Left cardiac atrium (tissue), 4 donors: Measurements from ENCODE around the gene ORC1. TPM values are rescaled to one million over a fixed set of nuclear protein-coding genes. Genes with fewer than 3 reads are reported as not detected.
A peak's percentile ranks its signal among the peaks of the same experiment; 100 is the strongest.

Experiments
- ATAC-seq, 2 donors: fragments of 200-7000 bp; cut with Tn5 transposase; one replicate each; pipeline ENCODE4 v1.9.1; 2020; ENCODE audit warnings: mild to moderate bottlenecking in 2 of 2, moderate library complexity in 2 of 2
- DNase-seq: peaks from one replicate; pipeline ENCODE4 v3.0.0-alpha.2; 2020
- intact Hi-C, 2 donors: fragments of 100-400 bp; cut with DNase I; formaldehyde crosslinking; loops; one replicate each; pipeline versions ENCODE4 v1.14.1 to v1.15.1; 2022 to 2023
- total RNA-seq, 2 donors: library from RNA; stranded (reverse); fragmentation: NEBNext Ultra II Directional; extraction: Animal tissue kit (Norgen Biotek cat#: 25700); gene quantifications; one replicate each; pipeline ENCODE4 v1.2.1, GENCODE V29; 2021
- donor health status: DM: no; HTN: yes; CAD: no.
- donor health status: DM: no; HTN: yes; CAD: no; lungs with severe emphysema.
- donor health status: DM: yes; HTN: yes; CAD: no.
- donor health status: Dilated cardiomyopathy.

The ORC1 gene
- total RNA-seq, 2 donors from 2014 or later: 0.52 to 0.94 TPM

DNA sequence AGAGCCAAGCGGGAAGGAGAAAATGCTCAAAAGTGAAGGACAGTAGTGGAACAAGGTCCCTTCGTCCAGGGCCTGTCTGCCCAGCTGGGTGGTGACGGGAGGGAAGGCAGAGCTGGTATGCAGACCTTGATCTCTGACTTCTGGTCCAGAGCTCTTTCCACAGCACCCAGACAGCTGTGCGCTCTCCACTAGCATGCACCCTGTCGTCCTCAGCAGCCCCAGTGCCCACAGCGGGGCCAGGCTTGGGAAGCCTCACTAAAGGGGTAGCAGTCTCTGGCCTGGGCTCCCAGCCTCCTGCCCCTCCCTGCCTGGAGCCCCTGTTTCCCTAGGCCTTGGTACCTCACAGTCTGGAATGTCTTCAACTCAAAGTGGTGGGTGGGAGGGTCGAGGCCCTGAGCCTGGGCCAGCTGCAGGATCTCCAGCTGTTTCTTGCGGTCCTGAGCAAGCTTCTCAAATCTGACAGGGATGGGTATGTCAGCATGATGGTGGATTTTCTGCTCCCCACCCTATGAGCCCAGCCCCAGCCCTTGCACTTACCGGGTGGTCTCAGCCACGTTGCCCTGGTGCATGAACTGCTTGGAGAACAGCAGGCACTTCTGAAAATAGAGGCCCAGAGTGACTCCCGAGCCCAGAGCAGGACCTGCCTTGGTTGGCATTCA is 48.2 kb downstream of the ORC1 start:
- intact Hi-C loops: no loop called here
- ATAC-seq (no peak), DNase-seq (no peak)

DNA sequence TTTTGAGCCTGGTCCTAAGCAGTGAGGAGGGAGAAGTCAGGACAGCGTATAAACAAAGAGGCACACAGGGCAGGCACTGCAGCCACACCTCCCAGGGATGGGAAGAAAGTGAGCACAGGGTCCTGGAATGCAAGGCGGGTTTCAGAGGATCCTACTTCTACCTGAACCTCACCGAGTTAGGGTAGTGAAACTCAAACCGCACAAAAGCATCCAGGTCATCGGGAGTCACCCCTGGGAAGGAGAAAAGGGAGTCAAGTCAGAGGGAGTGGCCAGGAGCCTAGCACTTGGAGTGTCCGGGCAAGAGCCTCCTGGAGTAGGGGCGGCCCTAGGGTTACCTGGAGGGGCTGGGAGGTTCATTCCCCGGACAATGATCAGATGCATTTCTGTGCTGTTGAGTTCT is 48.8 kb downstream of the ORC1 start:
- intact Hi-C loops: no loop called here
- DNase-seq (no peak), ATAC-seq (no peak)

DNA sequence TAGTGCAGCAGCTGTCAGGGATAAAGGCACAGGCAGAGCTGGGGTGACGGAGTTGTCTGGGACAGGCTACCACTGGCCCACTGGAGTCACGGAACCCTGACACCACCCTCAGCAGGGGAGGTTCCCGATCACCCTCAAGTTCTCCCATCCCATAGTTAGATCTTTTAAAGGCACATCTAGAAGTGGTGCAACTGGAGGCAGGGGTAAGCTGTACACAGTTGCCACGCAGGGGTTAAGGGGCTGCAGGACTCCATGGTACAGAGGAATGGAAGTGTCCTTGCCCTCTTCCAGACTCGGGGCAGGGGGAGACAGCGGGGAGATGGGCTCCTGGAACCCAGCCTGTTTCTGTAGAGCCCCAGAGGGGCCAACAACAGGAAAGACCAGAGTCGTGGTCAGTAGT is 51.5 kb downstream of the ORC1 start:
- DNase-seq (no peak), ATAC-seq (no peak)
- intact Hi-C loops: no loop called here

DNA sequence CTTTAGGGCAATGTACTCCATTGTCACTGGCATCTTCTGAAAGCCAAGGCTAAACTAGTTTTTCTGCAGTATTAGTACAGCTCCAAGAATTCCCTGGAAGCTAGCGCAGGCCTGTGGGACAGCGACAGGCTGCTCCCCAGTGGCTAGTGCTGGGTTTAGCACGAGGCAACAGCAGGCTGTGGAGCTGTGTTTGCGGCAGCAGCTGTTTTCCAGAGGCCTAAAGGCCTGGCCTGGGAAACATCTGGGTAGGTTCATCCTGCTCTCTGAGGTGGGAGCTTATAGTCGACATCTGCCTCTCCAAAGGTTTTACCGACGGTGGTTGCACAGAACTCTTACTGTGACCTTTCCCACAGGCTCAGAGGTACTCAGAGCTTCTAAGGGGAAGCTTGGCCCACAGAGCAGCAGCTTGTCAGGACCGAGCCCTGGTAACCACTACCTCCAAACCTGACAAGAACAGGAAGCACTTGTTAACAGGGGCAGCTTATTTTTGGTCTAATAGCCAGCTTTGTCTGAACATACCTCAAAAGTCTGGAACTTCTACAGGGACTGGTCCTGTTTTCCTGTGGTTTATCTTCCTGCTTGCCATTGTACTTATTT is 55.4 kb downstream of the ORC1 start:
- ATAC-seq: peak; percentile 19 to 69
- no peak for DNase-seq
- intact Hi-C loops: no loop called here

DNA sequence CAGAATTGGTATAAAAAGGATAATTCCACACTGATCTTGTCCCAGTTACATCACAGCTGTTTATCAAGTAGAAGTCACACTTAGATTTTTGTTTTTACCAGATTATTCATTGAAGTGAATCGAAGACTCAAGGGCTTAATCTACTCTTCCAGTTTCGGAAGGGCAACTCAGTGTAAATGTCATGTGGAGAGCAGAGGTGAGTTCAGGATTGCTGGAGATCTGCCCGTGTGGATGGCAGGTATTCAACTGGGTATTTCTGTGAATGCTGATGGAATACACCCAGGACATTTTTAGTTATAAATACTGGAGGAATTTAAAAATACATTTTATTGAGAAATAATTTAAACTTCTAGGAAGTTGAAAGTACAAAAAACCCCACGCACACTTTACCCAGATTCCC is 57.6 kb downstream of the ORC1 start:
- DNase-seq: no peak
- no peak for ATAC-seq
- intact Hi-C loops: no loop called here

DNA sequence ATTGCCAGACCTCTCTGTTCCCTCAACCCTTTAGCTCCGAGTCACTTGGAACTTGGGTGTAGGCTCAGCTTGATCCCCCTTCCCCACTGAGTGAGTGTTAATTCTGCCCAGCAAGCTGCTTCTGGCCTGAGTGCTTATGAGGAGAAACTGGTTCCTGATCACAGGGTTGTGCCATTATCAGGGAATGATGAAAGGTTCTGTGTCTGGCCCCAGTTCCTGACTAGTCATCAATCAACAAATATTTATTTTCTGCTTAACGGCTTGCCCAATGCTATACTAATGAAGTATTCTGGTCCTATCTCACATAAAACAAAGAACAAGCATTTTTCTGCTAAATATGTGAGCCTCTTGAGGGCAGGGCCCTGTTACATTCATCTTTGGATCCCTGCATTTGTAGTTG is 59.0 kb downstream of the ORC1 start:
- DNase-seq: no peak
- intact Hi-C loops: no loop called here
- no peak for ATAC-seq

DNA sequence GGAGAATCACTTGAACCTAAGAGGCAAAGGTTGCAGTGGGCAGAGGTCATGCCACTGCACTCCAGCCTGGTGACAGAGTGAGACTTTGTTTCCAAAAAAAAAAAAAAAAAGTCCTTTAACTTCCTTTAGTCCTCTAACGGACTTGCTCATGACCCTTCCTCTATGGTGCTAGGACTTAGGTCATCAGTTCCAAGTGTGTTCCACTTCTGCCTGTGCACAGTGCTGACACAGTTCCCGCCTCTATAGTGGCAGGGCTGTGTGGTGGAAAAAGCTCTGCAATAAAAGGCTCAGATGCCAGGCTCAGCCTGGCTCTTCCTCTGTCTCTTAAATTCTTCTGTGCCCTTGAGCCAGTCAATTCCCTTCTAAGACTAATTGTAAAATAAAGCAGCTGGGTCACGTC is 60.2 kb downstream of the ORC1 start:
- intact Hi-C loops: no loop called here
- ATAC-seq (no peak), DNase-seq (no peak)

DNA sequence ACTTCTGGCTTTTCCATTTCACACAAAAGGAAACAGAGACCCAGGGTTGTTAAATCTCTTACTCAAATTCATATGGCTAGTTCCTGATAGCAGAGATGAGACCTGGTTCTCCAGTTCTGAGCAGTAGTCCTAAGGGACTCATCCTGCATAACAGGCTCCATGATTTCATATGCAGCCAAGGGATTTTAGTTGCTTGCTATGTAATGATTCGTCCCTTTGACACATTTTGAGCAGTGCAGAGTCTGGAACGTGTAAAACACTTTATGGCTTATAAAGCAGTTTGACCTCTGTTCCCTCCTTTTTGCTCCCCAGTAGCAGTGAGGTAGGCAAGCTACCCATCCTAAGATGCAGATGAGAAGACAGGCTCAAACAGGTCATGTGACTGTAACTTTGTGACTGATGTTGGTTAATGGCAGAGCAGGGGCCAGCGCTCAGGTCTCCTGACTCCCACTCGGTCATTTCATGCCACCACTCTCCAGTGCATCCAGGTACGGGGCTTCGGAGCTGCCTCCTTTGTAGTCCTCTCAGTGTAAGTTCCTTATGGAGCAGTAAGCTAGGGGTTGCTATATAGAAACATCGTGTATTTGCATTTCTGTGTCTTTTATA is 62.5 kb downstream of the ORC1 start:
- intact Hi-C loops: no loop called here
- no peak for DNase-seq
- no peak for ATAC-seq

DNA sequence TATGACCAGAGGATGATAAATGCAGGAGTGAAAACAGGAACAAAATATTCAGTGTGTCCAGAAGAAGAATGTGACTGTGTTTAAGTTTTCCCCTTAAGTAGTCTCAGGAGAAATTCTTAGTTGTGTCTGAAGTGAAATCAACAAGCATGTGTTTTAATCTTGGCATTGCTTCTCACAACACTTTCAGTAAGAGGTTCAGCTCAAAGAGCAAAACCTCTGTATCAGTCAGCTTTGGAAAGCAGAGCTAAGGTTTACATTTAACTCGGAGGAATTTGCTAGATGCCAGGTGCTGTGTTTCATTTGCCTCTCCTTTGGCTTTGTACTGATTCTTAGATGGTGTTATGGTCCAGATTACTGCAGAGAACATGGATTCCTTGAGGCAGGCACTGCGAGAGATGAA is 66.8 kb downstream of the ORC1 start:
- ATAC-seq (no peak), DNase-seq (no peak)
- intact Hi-C loops: no loop called here

DNA sequence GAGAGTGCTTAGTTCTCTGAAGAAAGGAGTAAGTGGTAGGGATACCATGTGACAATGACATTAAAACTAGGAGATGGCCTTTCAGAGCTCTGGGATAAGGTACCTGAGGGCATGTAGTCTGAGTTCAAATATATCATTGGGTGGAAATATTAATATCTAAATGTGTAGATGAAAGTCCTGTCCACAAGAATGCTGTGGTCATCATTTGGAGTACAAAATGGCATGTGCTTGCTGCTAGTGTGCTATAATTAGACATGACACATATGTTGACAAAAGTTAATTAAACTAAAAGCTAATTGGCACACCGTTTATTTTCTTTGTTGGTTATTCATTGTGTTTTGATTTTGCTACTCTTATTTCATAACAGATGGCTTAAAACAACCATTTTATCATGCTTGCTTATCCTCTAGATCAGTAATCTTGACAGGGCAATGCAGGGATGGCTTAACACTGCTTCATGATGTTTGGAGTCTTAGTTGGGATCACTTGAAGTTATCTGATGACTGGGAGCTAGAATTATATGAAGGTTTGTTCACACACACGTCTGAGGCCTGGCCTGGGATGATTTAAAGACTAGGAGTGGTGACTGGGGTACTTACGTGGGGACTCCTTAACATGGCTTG is 69.2 kb downstream of the ORC1 start:
- no peak for ATAC-seq
- DNase-seq: no peak
- intact Hi-C loops: no loop called here

DNA sequence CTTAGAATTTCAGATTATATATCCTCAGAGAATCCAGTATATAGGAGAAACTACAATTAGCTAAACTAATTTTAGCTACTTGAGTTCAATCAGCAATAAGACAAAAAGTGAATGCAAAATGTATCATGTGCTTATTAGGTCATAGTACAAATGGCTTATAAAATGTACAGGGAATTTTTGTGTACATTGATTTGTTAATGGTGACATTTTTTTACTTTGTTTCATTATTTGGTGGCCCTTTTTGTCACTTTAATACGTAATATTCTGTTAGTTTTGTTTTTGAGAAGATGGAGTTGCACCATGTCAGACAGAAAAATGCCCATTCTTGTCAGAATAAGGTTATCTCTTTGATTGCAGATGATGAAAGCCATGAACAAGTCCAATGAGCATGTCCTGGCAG is 71.8 kb downstream of the ORC1 start:
- intact Hi-C loops: no loop called here
- ATAC-seq (no peak), DNase-seq (no peak)

DNA sequence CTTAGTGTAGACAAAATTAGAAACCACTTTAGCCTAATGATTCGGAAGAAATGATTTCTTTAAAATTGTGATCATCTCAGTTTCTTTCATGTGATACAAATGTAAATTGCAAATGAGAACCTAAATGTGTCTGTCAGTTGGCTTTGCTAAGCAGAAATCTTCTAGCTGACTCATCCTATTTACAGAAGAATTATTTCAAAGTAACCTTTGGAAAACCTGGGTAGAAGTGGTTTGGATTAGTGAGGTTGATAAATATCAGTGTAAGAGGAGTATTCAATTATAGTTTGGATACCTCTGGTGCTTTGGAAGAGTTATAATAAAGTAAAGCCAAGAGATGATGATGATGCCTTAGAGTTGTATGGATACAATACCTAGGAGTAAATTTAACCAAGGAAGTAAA is 75.6 kb downstream of the ORC1 start:
- no peak for DNase-seq

DNA sequence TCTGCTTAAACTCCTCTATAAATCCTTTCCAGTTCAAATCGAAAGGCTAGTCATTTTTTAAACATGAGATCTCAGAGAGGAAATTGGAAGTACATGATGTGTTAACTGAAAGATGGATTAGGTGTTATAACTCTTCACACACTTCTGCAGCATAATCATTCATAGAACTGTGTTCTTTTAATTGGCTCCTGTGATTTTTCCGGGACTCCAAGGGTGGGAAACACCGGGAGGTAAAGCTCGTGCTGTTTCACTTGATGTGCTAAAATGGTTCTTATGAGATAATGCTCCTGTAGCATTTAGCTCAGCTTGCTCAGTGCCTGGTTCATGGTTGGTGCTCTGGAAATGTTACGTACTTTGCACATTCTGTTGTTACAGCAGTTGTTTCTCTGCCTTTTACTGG is 78.4 kb downstream of the ORC1 start:
- DNase-seq: no peak
- ATAC-seq: no peak
- intact Hi-C loops: no loop called here

More for the DNA sequence above, 75.6 kb downstream of the ORC1 start:
- intact Hi-C loops: no loop called here
- no peak for ATAC-seq

DNA sequence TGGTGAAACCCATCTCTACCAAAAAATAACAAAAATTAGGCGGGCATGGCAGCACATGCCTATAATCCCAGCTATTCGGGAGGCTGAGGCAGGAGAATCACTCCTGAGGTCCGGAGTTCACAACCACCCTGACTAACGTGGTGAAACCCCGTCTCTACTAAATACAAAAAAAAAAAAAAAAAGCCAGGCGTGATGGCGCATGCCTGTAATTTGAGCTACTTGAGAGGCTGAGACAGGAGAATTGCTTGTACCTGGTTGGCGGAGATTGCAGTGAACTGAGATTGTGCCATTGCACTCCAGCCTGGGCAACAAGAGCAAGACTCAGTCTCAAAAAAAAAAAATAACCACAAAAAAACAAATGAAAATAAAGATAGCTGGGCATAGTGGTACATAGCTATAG is 80.5 kb downstream of the ORC1 start:
- ATAC-seq (no peak), DNase-seq (no peak)
- intact Hi-C loops: no loop called here

Other genes starting within 250 kb of the ORC1 start
- 10 to 100 TPM; 16.3 to 18.5 TPM for gene CC2D1B, start 38.2 kb downstream of the ORC1 start, total RNA-seq
- 10 to 100 TPM; 23.1 to 26.1 TPM for gene PRPF38A, start 179 bp upstream of the ORC1 start, total RNA-seq
- 10 to 100 TPM; 30.1 to 32.7 TPM for gene TUT4, start 148.7 kb upstream of the ORC1 start, total RNA-seq
- 10 to 100 TPM in 1 of 2 donors, 1 to 10 TPM in 1; 7.6 to 12.4 TPM for gene GPX7, start 197.9 kb upstream of the ORC1 start, total RNA-seq
- gene SHISAL2A, start 228.7 kb upstream of the ORC1 start, total RNA-seq: under 1 TPM in 1 of 2 donors, not detected in 1; 0.15 TPM